Stimulated activated CD8-positive, alpha-beta memory T cell treated with anti-CD3 and anti-CD28 coated beads, Interleukin-7, amount 100 ng/mL, for 48 hours (primary cell): ENCODE measurements around the gene UPK1A.

Experiments used
- DNase-seq, 2 donors: peaks; one replicate each; pipeline ENCODE4 v3.0.0-alpha.2; 2020; ENCODE audit warnings: low read depth in 1 of 2; ENCODE audit errors: extremely low read depth in 1 of 2

UPK1A gene

DNA sequence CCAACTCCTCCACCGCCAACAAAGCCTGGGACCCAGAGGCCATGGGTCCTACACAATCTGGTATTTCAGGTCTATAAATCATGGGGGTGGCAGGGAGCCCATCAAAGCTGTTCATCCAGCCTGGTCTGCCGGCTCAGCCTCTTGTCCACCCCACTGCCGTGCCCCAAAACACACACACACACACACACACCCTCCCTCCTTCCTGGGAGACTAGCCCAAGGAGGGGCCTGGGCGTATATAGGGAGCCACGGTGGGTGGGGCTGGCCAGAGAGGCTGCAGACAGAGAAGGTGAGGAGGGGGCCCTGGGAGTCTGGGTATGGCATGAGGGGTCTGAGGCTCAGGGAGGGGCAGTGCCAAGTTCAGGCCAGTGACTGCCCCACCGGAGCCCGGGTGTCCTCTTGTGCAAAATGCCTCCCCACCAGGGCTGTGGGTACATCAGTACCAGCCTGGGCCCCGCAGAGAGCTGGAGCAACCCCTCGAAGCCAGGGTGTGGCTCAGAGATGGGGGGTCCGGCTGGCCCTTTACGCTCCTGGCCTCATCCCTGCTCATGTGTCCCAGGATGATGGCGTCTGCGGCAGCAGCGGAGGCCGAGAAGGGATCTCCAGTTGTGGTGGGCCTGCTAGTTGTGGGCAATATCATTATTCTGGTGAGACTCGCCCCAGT is at the start of gene UPK1A:
Gene UPK1A (plus strand): TSS at position 267 of the 663 bp plus-strand sequence. CDS start 296 bp downstream, at position 563.
- DNase-seq, result no peak

DNA sequence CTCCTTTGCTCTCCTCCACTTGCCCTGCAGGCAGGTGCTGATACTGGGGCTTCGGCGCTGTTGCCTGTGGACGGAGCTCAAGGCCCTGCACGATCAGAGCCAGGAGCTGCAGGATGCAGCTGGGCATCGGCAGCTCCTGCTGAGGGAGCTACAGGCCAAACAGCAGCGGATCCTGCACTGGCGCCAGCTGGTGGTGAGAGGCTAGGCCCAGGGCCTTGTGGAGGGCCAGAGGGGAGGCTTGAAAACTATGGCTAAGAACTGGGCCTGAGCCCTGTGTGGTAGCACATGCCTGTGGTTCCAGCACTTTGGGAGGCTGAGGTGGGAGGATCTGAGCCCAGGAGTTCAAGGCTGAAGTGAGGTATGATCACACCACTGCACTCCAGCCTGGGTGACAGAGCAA is 47.5 kb upstream of the UPK1A start:
- no peak for DNase-seq

DNA sequence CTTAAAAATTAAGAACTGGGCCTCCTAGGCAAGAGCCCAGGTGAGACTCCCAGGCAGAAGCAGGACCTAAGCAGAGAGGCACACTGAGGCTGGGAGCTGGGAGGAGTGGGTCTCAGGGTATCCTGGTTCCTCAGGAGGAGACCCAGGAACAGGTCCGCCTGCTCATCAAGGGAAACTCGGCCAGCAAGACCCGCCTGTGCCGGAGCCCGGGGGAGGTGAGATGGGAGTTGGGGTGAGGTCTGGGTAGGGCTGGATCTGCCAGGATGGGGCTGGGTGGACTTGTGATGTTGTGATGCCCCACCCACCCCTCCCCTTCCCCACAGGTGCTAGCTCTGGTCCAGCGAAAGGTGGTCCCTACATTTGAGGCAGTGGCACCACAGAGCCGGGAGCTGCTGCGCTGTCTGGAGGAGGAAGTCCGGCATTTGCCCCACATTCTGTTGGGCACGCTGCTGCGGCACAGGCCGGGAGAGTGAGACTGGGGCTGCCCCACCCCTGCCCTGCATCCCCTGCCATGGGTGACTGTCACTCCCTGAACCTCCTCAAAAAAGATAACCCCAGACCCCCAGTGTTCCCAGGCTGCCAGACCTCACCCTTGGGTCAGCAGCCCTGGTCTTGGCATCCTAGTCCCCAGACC is 46.9 kb upstream of the UPK1A start:
- DNase-seq, result no peak

DNA sequence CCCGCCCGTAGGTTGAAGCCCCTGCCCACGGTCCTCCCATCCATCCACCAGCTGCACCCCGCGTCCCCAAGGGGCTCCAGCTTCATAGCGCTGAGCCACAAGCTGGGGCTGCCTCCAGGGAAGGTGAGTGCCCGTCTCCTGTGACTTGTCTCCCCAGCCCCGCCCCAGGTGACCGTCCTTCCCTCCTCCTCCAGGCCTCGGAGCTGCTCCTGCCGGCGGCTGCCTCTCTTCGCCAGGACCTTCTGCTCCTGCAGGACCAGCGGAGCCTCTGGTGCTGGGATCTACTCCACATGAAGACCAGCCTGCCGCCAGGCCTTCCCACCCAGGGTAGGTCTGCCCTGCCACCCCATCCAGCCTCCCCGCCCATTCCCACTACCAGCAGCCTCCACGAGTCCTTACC is 46.3 kb upstream of the UPK1A start:
- no peak for DNase-seq

DNA sequence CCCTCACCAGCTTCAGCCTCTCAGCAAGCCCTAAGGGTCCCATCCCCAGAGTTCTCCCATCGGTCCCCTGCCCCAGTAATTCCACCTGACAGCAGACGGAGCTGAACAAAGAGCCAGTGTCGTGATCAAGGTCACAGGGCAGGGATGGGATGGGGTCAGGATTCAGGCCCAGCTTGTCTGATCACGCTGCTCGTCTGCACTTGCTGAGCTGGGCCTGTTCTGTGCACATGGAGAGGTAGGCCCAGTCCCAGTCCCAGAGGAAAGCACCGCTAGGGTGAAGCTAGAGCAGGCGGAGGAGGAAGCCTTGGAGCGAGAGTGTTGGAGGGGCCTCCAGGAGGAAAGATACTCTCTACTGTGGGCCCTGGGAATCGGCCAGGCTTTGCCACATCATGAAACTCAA is 44.6 kb upstream of the UPK1A start:
- DNase-seq, result no peak

DNA sequence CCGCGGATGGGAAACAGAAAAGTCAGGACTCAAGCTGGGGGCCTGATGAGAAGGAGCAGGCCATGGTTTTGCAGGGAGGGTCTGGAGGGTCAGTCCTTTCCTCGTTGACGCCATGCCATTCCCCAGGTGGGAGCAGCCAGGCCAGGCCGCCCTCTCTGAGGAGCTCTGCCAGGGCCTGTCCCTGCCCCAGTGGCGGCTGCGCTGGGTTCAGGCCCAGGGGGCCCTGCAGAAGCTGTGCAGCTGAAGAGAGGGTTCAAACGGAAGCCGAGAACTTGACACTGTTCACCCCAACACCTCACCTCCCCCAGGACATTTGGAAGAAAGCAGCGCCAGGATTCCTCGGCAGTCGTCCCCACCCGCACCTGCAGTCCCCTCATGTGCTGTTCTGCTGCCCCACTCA is 43.6 kb upstream of the UPK1A start:
- DNase-seq, result no peak

DNA sequence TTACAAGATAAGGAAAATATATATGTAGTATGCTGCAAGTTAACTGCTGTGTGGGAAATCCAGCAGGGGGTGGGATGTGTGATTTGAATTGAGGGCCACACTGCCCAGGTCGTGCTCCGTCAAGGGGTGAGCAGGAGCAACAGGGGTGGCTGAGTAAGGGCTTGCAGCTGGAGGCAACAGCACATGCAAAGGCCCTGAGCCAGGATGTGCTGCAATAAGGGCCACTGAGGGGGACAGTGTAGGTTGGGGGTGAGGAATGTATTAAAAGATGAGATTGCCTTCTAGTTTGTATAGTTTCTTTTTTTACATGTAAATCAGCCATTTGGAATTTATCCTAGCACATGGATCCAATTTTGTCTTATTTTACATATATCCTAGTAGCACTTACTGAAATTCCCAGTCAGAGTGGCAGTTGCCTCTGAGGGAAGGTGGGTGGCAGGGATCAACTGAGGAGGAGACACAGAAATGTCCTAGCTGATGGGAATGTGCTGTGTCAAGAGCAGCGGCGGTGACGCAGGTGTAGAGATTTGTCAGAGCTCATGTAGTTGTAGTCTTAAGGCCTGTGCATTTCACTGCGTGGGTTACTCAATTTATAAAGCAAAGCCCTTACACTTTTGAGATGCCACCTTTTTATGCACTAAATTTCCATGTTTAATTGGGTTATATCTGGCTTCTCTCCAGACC is 42.8 kb upstream of the UPK1A start:
- DNase-seq, result no peak

DNA sequence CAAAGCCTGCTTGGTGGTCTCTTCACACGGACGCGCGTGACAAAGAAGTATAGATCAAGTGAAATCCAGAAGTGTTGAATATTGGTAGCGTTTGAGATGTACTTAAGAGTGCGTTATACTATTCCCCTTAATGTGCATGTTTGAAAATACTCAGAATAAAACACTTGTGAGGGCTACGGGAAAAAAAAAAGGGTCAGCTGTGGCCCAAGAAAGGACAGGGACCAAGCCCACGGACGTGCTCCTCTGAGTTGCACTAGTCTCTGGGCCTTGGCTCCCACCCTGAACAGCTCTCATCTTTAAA is 38.1 kb upstream of the UPK1A start:
- DNase-seq, result no peak

DNA sequence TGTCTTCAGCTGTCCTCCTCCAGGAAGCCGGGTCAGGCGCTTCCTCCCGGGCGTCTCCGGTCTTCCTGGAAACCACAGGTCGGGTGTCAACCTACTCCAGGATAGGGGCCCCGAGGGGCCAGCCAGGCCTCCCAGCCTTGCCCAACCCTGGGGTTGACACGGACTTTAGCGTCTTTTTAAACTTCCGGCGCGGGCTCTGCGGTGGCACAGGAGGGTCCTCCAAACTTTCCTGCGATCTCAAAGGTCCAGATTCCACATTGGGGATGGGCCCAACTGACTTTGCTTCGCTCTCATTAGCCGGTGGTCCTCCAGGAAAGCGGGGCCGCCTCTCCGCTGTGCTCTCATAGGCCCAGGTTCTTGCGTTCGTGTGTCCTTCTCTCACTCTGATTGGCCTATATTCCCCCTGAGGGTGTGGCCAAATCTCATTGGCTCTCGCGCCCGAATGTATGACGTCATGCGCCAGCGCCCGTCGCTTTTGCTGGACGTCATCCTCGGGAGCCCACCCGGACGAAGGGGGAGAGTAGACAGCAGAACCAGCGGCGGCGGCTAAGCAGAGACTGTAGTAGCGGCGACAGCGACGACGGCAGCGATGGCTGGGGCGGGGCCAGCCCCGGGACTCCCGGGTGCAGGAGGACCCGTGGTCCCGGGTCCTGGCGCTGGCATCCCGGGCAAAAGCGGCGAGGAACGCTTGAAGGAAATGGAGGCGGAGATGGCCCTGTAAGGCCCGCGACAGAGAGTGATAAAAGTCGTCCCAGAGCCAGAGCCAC is 37.6 kb upstream of the UPK1A start, which contains the start of gene RBM42:
Gene RBM42 (plus strand): TSS at position 472 of the 767 bp plus-strand sequence. CDS start 118 bp downstream, at position 590.
- peak; percentile 94 to 98 for DNase-seq

DNA sequence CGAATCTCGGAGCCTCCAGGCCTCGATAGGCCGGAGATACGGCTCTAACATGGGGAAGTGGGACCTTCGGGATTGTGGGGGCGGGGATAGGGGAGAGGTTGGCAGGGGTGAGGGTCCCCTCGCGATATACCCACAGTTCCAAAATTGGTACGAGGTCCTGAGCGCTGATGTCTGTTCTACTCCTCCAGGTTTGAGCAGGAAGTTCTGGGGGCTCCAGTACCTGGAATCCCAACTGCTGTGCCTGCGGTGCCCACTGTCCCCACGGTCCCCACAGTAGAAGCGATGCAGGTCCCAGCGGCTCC is 37.0 kb upstream of the UPK1A start:
- no peak for DNase-seq

DNA sequence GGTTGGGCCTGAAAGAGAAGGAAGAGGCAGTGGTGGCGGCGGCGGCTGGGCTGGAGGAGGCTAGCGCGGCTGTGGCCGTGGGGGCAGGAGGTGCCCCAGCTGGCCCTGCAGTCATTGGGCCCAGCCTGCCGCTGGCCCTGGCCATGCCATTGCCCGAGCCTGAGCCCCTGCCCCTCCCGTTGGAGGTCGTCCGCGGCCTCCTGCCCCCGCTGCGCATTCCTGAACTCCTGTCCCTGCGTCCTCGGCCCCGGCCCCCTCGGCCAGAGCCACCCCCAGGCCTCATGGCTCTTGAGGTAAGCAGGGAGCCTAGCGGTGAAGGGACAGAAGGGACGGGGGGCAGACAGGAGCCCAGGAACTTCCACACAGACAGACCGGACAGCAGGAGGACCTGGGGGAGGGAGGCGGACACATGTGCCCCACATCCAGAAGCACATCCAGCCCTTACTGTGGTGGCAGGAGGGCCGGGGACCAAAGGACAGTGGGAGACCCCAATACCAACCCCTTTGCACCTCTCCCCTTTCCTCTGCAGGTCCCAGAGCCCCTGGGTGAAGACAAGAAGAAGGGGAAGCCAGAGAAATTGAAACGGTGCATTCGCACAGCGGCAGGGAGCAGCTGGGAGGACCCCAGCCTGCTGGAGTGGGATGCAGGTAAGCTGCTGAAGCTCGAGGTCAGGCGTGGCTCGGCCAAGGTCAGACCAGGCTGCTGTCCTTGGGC is 32.4 kb upstream of the UPK1A start:
- no peak for DNase-seq

DNA sequence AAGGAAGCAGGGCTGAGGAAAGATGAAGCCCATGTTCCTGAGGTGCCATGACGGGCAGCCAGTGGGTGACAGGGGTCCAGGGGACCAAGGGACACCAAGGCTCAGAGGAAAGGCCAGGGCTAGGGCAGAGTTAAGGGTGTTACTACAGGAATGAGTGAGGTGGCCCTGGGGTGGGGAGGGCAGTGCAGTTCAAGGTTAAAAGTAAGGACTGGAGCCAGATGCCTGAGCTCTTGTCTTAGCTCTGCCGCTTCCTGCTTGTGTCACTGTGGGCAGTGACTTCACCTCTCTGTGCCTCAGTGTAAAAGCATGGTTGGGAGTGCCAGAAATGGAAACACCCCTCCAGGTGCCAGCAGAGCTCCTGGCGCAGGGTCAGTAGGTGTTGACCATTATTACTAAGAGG is 29.7 kb upstream of the UPK1A start:
- no peak for DNase-seq

DNA sequence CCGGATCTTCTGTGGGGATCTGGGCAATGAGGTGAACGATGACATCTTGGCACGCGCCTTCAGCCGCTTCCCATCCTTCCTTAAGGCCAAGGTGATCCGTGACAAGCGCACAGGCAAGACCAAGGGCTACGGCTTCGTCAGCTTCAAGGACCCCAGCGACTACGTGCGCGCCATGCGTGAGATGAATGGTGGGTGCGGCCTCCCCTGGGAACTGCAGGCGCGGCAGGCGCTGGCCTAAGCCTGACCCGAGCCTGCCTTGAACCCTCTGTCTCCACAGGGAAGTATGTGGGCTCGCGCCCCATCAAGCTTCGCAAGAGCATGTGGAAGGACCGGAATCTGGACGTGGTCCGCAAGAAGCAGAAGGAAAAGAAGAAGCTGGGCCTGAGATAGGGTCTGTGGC is 29.2 kb upstream of the UPK1A start:
- no peak for DNase-seq

DNA sequence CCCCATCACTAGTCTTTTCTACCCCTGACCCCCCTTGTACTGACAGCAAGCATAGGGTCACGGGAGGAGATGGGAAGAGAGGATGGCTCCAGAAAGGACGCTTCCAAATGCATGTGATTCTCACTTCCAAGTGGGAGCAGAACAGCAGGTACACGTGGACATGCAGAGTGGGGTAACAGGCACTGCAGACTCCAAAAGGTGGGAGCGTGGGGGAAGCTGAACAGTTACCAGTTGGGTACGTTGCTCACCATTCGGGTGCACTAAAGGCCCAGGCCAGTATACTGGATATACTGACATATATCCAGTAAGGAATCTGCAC is 27.0 kb upstream of the UPK1A start:
- no peak for DNase-seq

DNA sequence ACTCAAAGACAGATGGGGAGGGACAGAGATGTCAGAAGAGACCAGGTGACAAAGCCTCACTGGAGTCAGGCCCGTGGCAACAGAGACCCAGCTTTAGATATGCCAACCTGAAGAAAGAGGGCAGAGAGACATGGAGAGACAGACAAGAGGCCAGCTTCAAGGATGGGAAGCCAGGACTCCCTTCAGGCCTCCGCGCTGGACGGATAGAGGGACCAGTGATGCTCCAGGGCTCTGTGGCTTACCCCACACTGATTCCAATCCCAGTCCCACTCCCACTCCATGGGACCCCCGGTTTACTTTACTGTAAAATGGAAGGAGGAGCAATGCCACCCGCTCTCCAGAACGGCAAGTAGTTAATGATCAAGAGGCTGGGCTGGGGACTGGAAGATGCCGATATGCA is 26.5 kb upstream of the UPK1A start:
- DNase-seq, result no peak

DNA sequence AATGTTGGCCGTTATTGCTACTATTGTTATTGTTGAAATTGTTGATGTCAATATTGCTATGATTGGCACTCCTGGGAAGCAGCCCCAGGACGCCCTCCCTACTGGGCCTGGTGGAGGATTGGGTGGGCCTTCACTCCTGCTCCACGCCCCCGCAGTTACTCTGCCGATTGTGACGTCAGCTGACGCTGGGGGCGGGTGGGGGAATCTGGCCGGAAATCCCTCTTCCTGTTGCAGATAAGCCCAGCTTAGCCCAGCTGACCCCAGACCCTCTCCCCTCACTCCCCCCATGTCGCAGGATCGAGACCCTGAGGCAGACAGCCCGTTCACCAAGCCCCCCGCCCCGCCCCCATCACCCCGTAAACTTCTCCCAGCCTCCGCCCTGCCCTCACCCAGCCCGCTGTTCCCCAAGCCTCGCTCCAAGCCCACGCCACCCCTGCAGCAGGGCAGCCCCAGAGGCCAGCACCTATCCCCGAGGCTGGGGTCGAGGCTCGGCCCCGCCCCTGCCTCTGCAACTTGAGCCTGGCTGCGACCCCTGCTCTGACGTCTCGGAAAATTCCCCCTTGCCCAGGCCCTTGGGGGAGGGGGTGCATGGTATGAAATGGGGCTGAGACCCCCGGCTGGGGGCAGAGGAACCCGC is 24.7 kb upstream of the UPK1A start, which contains the start of gene ETV2:
Gene ETV2 (plus strand): TSS at position 231 of the 637 bp plus-strand sequence. CDS start 716 bp downstream, outside the sequence.
- DNase-seq, result peak; percentile 39 to 43

DNA sequence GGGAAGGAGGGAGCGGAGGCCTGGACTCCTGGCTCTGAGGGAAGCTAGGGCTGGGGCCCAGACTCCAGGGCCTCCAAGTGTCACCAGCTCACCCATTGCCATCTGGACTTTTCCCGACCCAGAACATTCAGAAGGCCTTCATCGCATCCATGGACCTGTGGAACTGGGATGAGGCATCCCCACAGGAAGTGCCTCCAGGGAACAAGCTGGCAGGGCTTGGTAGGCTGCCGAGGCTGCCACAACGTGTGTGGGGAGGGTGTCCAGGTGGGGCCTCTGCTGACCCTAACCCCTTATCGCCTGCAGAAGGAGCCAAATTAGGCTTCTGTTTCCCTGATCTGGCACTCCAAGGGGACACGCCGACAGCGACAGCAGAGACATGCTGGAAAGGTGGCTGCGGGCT is 24.0 kb upstream of the UPK1A start:
- DNase-seq, result no peak

DNA sequence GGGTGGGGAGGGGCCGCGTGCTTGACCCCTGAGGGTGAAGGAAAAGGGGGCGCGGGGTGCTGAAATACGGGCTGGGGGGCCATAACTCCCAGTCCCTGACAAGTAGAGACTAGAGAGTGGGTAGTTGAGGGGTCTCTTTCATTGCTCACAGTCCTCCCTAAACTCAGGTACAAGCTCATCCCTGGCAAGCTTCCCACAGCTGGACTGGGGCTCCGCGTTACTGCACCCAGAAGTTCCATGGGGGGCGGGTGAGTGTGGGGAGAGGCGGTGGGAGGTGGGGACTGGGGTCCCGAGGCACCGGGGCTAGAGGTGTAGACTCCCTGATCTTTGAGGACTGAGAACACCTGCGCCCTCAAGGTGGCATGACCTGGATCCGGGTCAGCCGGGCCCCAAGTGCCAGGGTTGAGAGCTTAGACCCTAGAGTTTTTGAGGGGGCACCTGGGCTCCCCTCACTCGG is 23.5 kb upstream of the UPK1A start:
- DNase-seq, result no peak

DNA sequence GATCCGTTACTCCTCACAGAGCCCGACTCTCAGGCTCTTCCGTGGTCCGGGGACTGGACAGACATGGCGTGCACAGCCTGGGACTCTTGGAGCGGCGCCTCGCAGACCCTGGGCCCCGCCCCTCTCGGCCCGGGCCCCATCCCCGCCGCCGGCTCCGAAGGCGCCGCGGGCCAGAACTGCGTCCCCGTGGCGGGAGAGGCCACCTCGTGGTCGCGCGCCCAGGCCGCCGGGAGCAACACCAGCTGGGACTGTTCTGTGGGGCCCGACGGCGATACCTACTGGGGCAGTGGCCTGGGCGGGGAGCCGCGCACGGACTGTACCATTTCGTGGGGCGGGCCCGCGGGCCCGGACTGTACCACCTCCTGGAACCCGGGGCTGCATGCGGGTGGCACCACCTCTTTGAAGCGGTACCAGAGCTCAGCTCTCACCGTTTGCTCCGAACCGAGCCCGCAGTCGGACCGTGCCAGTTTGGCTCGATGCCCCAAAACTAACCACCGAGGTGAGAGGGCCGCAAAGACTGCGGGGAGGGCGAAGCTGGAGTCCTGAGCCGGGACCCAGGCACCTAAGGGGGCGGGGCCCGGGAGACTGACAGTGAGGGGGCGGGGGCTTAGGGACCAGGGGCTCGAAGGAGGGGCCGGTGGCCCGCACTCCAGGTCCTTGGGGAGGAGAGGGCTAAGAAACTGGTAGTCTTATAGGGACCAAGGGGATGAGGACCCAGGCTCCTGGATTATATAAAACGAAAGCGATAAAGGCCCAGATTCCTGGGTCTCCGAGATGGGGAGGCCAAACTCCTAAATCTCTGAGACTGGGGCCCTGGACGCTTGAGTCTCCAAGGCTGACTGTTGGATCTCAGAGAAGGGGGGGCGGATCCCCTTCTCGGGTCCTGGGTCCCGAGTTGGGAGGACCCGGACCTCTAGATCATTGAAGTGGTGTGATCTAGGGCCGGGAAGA is 22.8 kb upstream of the UPK1A start:
- DNase-seq, result peak; percentile 64 to 77
